HL-60 (cell line): ENCODE data around the gene MUC6.

Experiments
- DNase-seq, 2 experiments: peaks; one replicate each; pipeline ENCODE4 v3.0.0-alpha.2; 2010 to 2020; ENCODE audit warnings: low read depth in 1 of 2, low spot score in 1 of 2
- H3K27ac ChIP-seq: fragments of 250-450 bp; sonication (Bioruptor Pico); replicated peaks from 2 replicates; pipeline ENCODE4 v1.5.1; 2020; ENCODE audit warnings: mild to moderate bottlenecking, moderate library complexity
- H3K27me3 ChIP-seq: fragments of 250-450 bp; sonication (Bioruptor Pico); 2 replicates; pipeline ENCODE4 v1.5.1; 2021; ENCODE audit warnings: mild to moderate bottlenecking, moderate library complexity; ENCODE audit not compliant: insufficient read depth, poor library complexity, severe bottlenecking
- H3K4me3 ChIP-seq: replicated peaks from 2 replicates; pipeline ENCODE4 v1.5.1; 2011; ENCODE audit warnings: mild to moderate bottlenecking, control low read depth, low read length; ENCODE audit not compliant: insufficient read depth
- CTCF ChIP-seq: IDR thresholded peaks from one replicate; pipeline ENCODE4 v1.5.1; 2011; ENCODE audit warnings: low read length, control low read depth, inconsistent platforms; ENCODE audit not compliant: insufficient read depth
- GABPA ChIP-seq: IDR thresholded peaks from 2 replicates; pipeline ENCODE4 v1.6.1; 2012; ENCODE audit warnings: low read depth
- POLR2AphosphoS5 ChIP-seq: IDR thresholded peaks from 2 replicates; pipeline ENCODE4 v1.6.1; 2012; ENCODE audit warnings: low read depth
- REST ChIP-seq: IDR thresholded peaks from 2 replicates; pipeline ENCODE4 v1.6.1; 2012; ENCODE audit warnings: low read depth; ENCODE audit not compliant: insufficient replicate concordance
- SPI1 ChIP-seq: IDR thresholded peaks from 2 replicates; pipeline ENCODE4 v1.6.1; 2012; ENCODE audit warnings: low read depth, mild to moderate bottlenecking, borderline replicate concordance

MUC6 gene

GRCh38 chr11:1009371-1009770 lies 27.1 kb downstream of the MUC6 start:
- no peak for DNase-seq
- Histone ChIP-seq H3K4me3 (no peak overlapping the region), H3K27ac (no peak overlapping the region), H3K27me3 (no peaks in the 10 kb centered on the region)
- no peak for TF ChIP-seq CTCF
- no peak for TF ChIP-seq SPI1
- no peak for TF ChIP-seq REST
- TF ChIP-seq POLR2AphosphoS5: no peak
- no peak for TF ChIP-seq GABPA

- H3K27me3 ChIP-seq: no peaks in the 10 kb centered on the region
- DNase-seq: no peak
- H3K27ac ChIP-seq: no peak overlapping the region
- no peak overlapping the region for H3K4me3 ChIP-seq
- TF ChIP-seq REST: no peak
Observed at GRCh38 chr11:1008803-1009145, 27.7 kb downstream of the MUC6 start.

GRCh38 chr11:1008001-1008802 lies 28.3 kb downstream of the MUC6 start:
- no peak overlapping the region for H3K4me3 ChIP-seq
- no peak overlapping the region for H3K27ac ChIP-seq
- no peak for TF ChIP-seq POLR2AphosphoS5
- TF ChIP-seq REST: no peak
- TF ChIP-seq CTCF: no peak
- no peak for TF ChIP-seq SPI1
- no peak for TF ChIP-seq GABPA
- no peaks in the 10 kb centered on the region for H3K27me3 ChIP-seq
- DNase-seq: no peak

GRCh38 chr11:1007279-1007678 lies 29.2 kb downstream of the MUC6 start:
- Histone ChIP-seq H3K4me3 (no peak overlapping the region), H3K27ac (no peak overlapping the region), H3K27me3 (no peaks in the 10 kb centered on the region)
- DNase-seq: no peak
- TF ChIP-seq CTCF: no peak
- TF ChIP-seq SPI1: no peak
- TF ChIP-seq POLR2AphosphoS5: no peak
